ENCODE data around the gene TCERG1L.
"Not testable (repeated sequence)": the region's sequence is repeated elsewhere in the genome, so short reads cannot be mapped to it uniquely, and the experiment has no call there.

Gene TCERG1L

DNA sequence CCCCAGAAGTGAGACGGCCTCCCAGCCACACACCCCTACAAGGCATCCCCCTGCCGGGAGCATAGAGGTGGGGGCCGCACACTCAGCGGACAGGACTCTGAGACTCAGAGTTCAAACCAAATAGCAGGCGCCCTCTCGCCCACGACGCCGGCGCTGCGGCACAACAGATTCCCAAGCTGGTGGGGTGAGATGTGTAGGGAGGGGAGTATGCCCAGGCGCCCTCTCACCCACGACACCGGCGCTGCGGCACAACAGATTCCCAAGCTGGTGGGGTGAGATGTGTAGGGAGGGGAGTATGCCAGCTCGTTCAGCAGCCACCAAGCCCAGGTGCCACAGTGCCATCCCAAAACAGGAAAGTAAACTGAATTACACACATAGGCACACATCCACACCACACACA lies 64.7 kb downstream of the TCERG1L start:
- DNase-seq, result no peak

DNA sequence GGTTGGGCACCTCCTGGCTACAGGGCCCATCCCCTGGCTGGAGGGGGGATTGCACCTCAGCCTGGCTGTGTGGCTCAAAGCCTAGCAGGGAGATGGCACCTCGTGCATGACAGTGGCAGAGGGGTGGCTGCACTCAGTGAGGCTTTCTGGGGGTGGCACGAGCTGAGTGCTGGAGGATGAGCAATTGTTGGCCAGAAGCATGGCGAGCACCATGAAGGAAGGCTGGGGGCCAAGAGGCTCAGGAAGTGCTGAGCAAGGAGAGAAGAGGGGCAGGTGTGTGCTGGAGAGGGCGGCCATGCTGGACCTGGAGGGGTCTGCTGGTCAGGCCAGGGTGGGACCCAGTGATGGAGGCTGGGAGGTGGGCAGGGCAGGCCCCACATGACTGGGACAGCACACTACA lies 65.4 kb downstream of the TCERG1L start:
- no peak for DNase-seq

DNA sequence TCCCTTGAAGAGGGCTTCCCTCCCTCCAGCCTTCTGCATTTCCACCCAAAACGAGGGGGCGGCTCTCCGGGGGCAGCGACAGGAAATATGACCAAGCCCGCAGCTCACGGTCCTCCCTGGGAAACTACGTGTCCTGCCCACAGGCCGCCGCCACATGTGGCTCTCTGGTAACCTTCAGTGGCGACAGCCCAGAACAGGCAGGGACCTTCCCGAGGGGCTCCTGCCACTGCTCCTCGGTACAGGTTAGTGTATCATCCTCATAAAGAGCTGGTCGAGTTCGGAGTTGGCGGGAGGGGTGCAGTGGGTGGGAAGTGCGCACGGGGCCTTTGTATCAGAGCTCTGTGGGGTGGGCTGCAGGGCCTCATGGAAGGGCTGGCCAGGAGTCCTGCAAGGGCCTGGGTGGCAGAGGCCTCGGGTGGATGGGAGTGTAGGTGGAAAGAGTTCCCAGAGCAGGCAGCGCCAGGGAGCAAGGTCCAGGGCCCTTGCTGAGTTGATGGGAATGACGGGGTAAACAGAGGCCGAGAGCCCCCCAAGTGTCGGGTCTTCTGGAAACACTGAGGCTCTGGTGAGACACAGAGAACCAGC lies 66.0 kb downstream of the TCERG1L start:
- no peak for DNase-seq

DNA sequence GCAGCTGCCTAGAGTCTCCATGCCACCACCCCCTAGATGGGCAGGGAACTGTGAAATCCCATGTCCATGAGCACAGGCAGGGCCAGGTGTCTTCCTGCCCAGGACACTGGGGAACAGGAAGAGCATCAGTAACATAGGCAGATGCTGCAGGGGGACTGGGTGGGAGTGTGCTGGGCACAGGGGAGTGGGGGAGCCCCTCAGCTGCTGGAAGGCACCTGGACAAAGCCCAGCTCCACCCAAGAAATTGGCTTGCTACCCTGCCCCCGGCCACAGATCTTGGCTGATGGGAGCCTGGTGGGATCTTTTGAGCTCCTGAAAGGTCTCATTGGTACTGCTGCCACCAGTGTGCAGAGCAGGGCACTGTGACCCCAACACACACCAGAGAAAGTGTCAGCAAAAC lies 66.7 kb downstream of the TCERG1L start:
- no peak for DNase-seq

DNA sequence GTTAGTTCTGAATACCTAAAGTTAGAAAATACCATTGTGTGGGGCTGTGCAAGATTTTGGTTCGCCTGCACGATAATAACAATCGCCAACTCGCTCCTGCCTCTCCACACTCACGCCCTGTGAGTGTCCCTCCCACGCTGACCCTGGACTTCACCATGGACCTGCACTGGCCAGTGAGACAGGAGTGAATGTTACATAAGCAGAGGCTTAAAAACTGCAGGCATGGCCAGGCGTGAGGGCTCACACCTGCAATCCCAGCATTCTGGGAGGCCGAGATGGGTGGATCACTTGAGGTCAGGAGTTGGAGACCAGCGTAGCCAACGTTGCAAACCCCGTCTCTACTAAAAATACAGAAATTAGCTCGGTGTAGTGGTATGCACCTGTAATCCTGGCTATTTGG lies 68.4 kb downstream of the TCERG1L start:
- DNase-seq, result no peak

DNA sequence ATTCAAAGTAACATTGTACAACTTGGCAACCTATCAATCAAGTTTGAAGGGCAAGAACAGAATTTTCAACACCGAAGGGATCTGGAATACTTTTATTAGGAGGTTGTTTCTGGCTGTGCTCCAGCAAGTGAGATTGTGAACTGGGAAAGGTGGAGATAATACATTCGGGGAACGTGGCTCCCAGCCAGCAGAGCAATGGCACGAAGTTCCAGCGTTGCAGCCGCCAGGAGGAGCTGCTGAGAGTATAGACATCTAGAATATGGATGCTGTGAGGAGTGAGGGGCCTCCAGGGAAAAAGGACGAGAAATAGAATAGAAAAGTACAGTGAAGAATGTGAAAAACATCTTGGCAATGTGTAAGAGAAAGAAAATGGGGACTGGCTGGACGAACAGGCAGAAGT lies 69.5 kb downstream of the TCERG1L start:
- DNase-seq, result no peak

DNA sequence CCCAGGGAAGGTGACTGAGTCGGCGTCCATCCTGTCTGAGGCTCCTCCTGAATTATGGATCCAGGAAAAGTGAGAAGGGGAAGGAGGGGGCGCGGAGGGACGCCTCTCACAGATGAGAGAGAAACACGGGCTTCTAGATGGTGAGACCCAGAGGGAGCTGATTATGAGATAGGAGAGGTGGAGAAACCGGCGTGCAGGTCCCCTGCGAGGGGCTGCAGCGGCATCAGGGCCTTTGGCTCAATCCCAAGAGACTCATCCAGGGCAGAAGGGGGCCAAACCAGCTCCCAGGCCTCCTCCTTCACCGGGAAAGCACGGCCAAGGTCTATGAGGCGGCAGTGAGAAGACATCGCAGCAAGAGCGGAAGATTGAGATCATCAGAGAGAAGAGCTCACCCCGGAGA lies 70.8 kb downstream of the TCERG1L start:
- DNase-seq, result no peak

DNA sequence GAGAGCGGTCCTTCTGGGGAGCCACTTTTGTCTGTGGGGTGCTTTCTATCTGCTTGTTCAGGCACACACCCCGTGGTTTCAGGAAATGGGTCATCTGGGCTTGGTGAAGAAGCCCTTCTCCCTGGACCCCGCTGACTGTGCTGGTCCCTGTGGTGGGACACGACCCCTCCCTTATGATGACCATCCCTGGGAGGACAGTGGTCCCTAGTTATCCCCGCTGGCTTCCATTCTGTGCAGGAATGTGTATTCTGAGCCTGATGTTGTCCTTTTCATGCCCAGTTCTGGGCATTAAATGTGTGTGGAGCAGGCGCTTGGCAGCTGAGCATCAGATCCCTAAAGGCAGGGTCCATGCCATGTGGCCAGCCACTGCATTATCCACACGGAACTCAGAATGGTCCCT lies 71.6 kb downstream of the TCERG1L start:
- no peak for DNase-seq

DNA sequence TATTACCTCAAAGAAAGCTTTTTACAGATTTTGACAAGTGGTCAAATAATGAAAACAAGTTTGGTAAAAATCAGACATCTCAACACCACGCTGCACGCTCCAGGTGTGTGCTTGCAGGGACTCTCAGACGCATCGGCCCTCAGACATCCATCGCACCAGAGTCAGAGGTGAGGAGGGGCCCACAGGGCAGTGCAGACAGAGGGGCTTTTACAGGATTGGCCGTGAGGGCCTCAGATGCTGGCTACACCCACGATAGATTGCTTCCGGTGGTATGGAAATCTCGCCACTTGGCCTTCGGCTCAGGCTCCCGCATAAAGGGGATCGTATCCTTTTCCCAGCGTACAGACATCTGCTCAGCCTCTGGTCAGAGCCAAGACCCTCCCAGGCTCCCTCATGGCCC lies 72.1 kb downstream of the TCERG1L start:
- no peak for DNase-seq

DNA sequence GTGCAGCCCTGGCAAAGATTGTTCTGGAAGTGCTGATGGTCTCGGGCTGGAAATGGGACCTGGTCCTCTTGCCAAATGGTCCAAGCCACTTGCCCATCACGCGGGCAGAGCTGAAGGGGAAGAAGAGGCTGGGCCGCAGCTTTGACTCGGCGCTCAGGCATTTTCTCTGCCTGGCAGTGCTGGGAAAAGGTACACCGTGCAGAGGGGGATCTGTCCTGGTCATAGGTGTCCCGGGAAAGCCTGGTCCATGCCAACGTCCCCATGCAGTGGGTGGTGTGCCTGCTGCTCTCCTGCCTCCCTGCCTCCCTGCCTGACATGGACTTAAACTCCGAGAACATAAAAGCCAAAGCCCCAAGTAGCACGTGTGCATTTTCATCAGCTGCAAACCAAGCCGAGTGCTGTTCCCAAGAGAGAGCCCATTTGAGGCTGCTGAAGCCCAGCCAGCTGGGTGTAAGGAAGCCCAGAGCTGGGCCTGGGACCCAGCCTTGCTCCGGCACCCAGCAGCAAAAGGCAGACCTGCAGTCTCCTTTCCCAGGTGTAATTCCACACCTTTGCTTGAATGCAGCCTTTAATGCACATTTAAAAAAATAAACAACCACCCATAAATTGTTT lies 72.7 kb downstream of the TCERG1L start:
- DNase-seq, result no peak

DNA sequence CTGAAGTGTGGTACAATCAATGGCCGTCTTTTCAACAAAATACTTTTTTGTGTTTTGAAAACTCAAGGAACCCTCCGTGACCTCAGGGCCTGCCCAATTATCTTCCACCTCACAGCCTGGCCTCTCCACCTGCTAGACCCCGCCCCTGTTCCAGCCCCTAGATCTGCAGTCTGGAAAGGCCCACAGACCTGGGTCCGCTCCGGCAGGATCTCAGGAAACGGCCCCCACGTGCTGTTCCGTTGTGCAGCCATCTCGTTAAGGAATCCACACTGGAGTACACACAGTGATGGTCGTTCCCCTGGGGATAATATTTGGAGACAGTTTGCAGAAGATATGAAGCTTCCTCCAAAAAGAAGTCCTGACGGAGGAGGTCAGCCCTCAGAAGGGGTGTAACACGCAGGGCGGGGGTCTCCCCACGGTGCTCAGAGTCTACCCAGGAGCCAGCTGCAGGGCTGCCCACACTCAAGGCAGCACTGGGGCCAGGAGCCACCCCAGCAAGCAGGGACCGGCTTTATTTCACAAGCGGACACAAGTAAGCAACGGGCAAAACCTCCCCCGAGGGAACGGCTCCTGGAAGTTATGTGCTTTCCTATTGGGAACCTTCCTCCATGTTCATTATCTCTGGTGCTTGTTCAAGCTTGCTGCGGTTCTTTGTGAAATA lies 73.4 kb downstream of the TCERG1L start:
- DNase-seq, result no peak

DNA sequence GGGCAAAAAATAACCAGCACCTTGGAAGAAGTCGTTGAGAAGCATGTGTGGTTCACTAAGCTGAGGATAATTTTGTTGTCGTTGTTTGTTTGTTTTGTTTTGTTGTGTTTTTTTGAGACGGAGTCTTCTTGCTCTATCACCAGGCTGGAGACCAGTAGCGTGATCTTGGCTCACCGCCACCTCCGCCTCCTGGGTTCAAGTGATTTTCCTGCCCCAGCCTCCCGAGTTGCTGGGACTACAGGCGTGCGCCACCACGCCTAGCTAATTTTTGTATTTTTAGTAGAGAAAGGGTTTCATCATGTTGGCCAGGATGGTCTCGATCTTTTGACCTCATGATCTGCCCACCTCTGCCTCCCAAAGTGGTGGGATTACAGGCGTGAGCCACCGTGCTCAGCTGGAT lies 76.9 kb downstream of the TCERG1L start:
- DNase-seq, result not testable (repeated sequence)

DNA sequence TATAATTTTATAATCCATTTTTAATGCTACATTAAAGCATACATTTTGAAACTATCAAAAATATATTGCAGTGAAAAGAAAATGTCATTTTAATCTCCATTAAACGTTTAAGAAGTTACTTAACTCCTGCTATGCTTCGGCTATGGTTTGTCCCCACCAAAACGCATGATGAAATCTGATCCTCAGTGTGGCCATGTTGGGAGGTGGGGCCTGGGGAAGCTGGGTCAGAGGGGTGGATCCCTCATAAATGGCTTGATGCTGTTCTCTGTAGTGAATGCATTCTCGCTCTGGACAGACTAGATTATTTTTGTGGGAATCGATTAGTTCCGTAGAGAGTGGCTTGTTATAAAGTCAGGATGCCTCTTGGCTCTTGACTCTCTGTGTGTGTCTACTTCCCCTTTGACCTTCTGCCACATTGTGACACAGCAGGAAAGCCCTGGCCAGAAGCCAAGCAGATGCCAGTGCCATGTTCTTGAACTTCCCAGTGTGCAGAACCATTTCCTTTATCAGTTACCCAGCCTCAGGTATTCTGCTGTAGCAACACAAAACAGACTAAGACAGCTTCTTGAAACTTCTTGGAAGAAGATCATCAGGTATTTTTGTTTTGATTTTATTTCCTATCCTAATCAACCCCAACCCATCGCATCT lies 77.8 kb downstream of the TCERG1L start:
- no peak for DNase-seq

DNA sequence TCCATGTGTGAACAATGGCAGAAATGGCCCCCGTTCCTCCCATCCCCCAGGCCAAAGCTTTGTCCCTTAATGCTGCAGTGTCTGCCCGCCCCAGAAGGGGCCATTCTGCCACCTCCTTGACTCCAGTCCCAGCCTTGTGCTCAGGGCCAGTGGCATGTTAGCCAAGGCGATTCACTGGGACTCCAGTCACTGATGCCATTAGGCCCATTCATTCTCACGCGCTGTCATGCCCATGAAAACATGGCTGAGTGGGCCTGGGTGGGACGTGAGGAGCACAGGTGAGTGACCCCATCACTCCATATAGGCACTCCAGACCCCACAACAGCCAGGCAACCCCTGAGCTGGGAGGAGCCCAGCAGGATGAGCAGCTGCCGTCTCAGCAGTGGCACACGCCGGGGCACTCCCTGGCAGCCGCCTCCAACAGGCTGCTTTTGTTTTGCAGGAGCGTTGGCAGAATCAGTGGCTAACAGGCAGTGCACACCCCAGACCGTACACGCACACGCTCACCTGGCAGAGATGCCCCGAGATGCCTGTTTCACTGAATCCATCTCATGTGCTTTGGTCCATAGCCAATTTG lies 79.5 kb downstream of the TCERG1L start:
- no peak for DNase-seq

DNA sequence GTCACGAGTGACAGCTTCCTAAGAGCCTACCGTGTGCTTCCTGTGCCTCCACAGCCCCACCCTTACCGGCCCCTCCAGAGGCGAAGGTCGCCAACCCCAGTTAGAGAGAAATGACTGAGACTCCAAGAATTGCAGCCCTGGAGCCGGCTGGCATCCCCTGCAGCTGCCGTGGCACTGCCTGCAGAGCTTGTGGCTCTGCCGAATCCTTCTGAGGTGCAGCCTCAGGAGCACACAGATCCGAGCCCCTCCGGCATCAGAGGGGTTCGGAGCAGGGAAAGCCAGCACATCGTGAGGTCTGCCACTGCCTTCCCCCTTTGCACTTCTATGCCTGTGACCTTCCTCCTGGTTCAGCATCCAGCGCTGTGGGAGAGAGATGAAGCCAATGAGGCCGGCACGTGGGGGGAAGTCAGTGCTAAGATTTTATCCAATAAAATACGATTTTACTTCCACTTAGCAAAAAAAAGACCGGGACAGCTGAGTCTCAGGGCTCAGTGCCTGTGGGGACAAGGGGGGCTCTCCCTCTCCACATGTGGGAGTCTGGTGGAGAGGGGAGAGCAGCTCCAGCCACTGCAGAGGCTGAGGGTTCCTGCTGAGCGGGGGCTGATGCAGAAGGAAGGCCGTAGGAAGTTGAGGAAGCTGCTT lies 80.1 kb downstream of the TCERG1L start:
- no peak for DNase-seq

DNA sequence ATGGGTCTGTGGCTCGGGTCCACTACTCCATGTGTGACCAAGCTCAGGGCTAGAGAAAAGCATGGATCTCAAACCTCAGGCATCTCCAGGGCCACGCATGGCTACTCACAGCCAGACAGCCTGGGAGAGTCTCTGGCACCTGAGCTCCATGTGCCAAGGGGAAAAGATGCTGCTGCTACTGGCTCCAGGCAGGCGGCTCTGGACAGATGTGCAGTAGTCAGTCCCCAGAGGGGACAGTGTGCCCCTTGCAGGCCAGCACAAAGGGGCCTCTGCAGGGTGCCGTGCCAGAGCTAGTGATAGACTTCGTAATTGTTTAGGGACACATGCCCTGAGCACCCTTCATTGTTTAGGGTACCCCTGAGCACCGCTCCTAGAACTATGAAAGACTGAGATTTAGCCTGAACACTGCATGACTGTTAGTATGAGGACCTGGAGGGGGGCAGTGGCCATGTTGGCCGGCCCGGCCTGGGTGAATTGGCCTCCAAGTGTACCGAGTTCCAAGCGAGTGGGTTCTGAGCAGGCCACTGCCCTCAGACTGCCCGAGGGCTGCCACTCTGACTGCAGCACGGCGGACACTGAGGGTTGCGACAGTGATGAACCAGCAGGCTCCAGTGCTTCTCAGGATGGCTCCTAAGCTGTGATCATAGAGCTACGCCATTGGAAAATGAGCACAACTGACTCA lies 80.7 kb downstream of the TCERG1L start:
- no peak for DNase-seq

DNA sequence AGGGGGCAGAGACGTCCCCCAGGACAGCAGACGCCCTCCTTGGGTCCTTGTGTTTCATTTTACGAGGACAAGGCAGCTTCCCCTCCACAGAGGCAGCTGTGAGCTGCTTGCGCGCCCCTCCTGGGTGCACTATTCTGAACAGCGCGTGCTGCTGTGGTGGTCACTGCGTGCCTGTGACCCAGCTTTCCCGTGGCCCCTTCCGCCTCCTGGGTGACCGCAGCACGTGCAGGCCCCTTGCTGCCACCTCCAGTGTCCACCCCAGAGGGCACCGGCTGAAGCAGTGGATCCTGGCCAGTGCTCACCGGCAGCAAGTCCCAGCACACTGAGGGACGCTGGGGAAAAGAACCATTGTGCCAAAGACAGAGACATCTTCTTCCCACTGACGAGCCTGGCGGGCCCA lies 81.4 kb downstream of the TCERG1L start:
- DNase-seq, result no peak

DNA sequence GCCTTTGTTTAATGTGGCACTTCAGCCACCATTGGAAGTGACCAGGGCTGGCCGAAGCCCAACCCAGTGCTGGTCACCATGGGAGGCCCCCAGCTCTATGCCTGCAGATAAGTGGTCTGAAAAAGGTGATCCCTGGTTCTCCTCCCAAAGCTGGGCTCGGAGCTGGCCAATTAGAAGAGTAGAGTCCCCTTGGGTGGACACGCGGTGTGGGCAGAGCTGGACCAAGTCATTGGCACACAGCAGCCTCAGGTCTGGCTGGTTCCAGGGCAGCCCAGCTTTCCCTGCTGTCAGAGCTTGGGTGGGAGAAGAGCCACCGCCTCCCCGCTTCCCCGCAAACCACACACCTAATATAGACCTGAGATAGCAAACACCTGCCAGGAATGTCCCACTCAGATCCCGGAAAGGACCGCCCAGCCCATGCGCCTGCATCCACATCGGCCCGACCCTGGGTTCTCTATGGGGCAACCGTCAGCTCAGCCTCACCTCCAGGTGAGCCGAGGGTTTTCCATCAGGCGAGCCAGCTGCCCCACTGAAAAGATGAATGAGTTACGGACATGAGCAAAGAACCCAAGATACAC lies 84.3 kb downstream of the TCERG1L start:
- DNase-seq, result no peak

DNA sequence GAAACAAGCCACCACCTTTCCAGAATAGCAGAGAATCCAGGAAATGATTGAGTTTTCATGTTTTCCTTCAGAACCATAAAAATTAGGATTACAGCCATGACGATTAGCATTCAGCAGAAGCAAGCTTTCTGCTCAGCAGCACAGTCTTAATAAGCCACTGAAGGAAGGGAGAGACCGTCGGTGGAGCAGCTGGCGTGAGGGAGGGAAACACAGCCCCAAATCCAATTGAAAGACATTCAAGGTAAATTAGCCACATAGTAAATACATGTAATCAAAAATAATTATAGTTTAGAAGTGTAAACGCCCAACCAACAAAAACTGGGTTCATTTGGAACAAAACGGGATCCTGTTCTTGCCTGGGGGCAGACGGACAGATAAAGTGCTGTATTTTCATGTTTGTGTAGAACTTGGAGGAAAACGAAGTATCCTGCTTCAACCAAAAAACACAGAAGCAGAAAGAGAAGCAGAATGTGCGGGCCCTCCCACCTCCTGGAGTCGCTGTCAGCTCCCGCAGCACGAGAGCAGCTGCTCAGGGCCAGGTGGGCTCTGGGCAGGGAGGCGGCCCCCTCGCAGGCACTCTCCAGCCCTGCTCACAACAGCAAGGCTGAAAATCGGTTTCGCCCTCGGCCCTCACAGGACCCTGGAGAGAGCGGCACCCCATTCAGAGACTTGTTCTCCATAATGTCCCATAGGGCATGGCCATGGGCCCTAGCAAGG lies 84.9 kb downstream of the TCERG1L start:
- no peak for DNase-seq

DNA sequence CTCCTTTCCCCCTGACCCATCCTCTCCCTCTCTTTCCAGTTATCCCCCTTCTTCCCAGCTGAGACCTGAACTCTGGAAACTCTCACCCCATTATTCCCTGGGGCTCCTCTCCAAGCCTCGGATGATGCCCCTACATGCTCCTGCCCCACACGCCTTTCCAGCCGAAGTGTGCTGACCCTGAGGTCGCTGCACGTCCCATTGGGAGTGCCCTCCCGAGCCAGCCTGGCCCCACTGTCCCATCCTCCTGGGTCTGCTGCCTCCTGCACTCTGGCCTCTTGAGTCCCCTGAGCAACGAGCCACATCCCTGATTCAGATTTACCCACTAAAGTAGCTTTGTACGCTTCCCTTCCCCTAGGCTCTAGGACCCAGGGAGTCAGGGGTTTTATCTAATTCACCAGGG lies 87.4 kb downstream of the TCERG1L start:
- no peak for DNase-seq

DNA sequence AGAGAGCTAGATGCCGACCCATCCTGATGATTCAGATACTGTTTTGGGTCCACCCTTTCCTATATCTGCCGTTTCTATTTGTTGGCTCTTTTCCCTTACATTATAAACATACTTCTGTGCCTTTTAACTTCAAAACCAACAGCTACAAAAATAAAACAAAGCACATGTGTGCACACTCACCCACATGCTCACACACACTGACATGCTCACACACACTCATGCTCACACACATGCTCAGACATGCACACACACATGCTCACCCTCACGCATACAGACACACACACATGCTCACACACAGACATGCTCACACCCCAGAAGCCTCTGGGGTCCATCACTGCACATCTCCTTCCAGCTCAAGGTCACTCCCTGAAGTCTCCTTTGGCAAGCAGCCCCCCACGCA lies 88.1 kb downstream of the TCERG1L start:
- no peak for DNase-seq

DNA sequence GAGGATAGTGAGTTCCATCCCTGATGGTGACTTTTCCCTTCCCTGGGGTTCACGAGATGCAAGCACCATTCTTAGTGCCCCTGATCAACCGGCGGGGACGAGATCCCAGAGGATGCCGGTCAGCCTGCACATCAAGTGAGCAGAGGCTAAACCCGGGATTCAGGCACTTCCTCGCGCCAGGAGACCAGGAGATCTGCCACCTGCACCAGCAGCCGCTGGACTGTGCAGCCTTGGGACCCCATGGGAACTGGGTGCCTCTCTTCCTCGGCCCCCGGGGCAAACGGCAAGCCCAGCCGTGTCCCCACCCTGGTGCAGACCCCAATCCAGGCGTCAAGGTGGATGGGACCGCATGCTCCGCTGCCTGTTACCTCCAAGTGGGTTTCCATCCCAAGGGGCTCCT lies 88.5 kb downstream of the TCERG1L start:
- DNase-seq, result no peak

Data from CD4-positive, alpha-beta T cell treated with Interleukin-4 for 4 hours (primary cell).